ENCODE results near the gene ANAPC13.

DNA sequence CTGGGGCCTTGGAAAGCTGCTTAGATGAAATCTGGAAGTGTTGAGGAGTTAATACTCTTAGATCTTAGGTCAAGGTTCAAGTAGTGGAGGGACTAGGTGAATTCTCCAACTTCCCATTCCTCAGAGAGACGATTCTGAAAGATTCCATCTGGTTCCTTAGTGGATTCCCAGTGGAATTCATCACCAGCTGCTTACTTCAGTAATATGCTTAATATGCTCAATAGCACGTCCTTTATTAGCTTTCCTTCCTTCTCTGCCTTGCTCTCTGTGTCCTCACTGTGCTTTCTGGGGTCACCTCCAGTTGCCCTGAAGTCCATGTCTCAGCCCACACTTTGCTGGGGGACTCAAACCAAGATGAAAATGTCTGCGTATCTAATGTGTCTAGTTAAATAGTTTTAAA lies 31.1 kb upstream of the ANAPC13 start:
- TF ChIP-seq POLR2A (IDR thresholded peaks at IDR 0.05; ENCODE audit: low read depth, low read length), result no peak
- no peak for TF ChIP-seq POLR2AphosphoS5 (IDR thresholded peaks at IDR 0.05; ENCODE audit: low read depth, low read length)
- TF ChIP-seq TAF1 (IDR thresholded peaks at IDR 0.05; ENCODE audit: borderline replicate concordance, low read depth, low read length), result no peak
